Panc1 (cell line): ENCODE data around the gene CRIP1.

Source experiments
- POLR2AphosphoS5 ChIP-seq: IDR thresholded peaks from 2 replicates; pipeline ENCODE4 v1.6.1; 2012; ENCODE audit warnings: mild to moderate bottlenecking, low read depth, low read length, moderate library complexity
- SIN3A ChIP-seq: IDR thresholded peaks from 2 replicates; pipeline ENCODE4 v1.6.1; 2012; ENCODE audit warnings: low read depth, mild to moderate bottlenecking, low read length, moderate library complexity, borderline replicate concordance; ENCODE audit not compliant: insufficient read depth
- TCF7L2 ChIP-seq: IDR thresholded peaks from 2 replicates; pipeline ENCODE4 v1.6.1; 2011; ENCODE audit warnings: mild to moderate bottlenecking, low read depth, low read length, inconsistent platforms
- TF ChIP-seq, protein P1 (sequence below): fragments of 450-650 bp; IDR thresholded peaks from 2 replicates; pipeline ENCODE4 v1.5.1; 2017; ENCODE audit warnings: mild to moderate bottlenecking
- TF ChIP-seq, protein P2 (sequence below), 2 experiments: IDR thresholded peaks; 2 replicates each; pipeline ENCODE4 v1.6.1; 2011 to 2012; ENCODE audit warnings: low read depth in 2 of 2, control low read depth in 1 of 2, low read length in 1 of 2, mild to moderate bottlenecking in 1 of 2, moderate library complexity in 1 of 2; ENCODE audit not compliant: insufficient read depth in 1 of 2

DNA sequence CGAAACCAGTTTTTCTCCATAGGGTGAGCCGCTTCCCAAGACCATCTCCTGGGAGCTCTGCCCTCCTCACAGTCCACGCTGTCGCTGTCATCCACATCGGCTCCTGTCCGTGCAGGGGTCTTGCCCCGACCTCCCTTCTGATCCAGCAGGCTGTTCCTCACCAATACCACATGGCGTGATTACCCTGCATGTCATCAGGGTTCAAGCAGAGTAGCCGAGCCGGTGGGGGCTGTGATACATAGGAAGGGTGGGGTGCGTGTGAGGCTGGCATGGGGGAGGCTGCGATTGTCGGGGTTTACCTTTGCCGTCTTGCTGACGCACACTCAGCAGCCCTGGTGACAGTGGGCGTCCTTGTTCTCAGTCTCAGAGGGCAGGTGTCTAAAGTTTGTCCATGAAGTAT lies 21.4 kb downstream of the CRIP1 start:
- TF ChIP-seq SIN3A: no peak
- TF ChIP-seq, protein P1, sequence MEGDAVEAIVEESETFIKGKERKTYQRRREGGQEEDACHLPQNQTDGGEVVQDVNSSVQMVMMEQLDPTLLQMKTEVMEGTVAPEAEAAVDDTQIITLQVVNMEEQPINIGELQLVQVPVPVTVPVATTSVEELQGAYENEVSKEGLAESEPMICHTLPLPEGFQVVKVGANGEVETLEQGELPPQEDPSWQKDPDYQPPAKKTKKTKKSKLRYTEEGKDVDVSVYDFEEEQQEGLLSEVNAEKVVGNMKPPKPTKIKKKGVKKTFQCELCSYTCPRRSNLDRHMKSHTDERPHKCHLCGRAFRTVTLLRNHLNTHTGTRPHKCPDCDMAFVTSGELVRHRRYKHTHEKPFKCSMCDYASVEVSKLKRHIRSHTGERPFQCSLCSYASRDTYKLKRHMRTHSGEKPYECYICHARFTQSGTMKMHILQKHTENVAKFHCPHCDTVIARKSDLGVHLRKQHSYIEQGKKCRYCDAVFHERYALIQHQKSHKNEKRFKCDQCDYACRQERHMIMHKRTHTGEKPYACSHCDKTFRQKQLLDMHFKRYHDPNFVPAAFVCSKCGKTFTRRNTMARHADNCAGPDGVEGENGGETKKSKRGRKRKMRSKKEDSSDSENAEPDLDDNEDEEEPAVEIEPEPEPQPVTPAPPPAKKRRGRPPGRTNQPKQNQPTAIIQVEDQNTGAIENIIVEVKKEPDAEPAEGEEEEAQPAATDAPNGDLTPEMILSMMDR: no peak
- no peak for TF ChIP-seq POLR2AphosphoS5
- no peak for TF ChIP-seq TCF7L2
- TF ChIP-seq, protein P2, sequence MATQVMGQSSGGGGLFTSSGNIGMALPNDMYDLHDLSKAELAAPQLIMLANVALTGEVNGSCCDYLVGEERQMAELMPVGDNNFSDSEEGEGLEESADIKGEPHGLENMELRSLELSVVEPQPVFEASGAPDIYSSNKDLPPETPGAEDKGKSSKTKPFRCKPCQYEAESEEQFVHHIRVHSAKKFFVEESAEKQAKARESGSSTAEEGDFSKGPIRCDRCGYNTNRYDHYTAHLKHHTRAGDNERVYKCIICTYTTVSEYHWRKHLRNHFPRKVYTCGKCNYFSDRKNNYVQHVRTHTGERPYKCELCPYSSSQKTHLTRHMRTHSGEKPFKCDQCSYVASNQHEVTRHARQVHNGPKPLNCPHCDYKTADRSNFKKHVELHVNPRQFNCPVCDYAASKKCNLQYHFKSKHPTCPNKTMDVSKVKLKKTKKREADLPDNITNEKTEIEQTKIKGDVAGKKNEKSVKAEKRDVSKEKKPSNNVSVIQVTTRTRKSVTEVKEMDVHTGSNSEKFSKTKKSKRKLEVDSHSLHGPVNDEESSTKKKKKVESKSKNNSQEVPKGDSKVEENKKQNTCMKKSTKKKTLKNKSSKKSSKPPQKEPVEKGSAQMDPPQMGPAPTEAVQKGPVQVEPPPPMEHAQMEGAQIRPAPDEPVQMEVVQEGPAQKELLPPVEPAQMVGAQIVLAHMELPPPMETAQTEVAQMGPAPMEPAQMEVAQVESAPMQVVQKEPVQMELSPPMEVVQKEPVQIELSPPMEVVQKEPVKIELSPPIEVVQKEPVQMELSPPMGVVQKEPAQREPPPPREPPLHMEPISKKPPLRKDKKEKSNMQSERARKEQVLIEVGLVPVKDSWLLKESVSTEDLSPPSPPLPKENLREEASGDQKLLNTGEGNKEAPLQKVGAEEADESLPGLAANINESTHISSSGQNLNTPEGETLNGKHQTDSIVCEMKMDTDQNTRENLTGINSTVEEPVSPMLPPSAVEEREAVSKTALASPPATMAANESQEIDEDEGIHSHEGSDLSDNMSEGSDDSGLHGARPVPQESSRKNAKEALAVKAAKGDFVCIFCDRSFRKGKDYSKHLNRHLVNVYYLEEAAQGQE (IDR thresholded peaks at IDR 0.05; ENCODE audit: insufficient read depth in 1 of 2, low read depth in 2 of 2, low read length in 1 of 2): no peak
